Stimulated activated CD4-positive, alpha-beta T cell treated with anti-CD3 and anti-CD28 coated beads, Interleukin-4, amount 100 ng/mL, for 48 hours (primary cell): ENCODE results near the gene INS.

Experiments used
- DNase-seq, 2 donors: peaks; one replicate each; pipeline ENCODE4 v3.0.0-alpha.2; 2020; ENCODE audit warnings: low read depth in 2 of 2

INS gene

GRCh38 chr11:2115308-2115707 lies 45.7 kb downstream of the INS start:
- DNase-seq: no peak

GRCh38 chr11:2114430-2115241 lies 46.4 kb downstream of the INS start:
- no peak for DNase-seq

GRCh38 chr11:2113776-2114175 lies 47.2 kb downstream of the INS start:
- no peak for DNase-seq

- no peak for DNase-seq
Observed at GRCh38 chr11:2110521-2110920, 50.5 kb downstream of the INS start.
